HG03159 (cell line): ENCODE data around the gene IQCF5.
"Not testable (repeated sequence)": the region's sequence is repeated elsewhere in the genome, so short reads cannot be mapped to it uniquely, and the experiment has no call there.

ENCODE experiments used
- ATAC-seq: cut with Tn5 transposase; IDR thresholded peaks from one replicate; pipeline ENCODE4 v1.9.1; 2021; ENCODE audit warnings: mild to moderate bottlenecking, moderate library complexity; ENCODE audit not compliant: unreplicated experiment

The IQCF5 gene

GRCh38 chr3:51869304-51869703 is 6.1 kb downstream of the IQCF5 start:
- no peak for ATAC-seq

GRCh38 chr3:51868896-51869295 is 6.5 kb downstream of the IQCF5 start:
- ATAC-seq: not testable (repeated sequence)

GRCh38 chr3:51862886-51863285 is 12.5 kb downstream of the IQCF5 start:
- no peak for ATAC-seq

GRCh38 chr3:51860703-51861665 is 14.4 kb downstream of the IQCF5 start, which contains the start of gene IQCF2:
Gene IQCF2, plus strand, starts transcription at chr3:51861615. Its CDS starts 52 bp downstream, at chr3:51861667.
- no peak for ATAC-seq

- not testable (repeated sequence) for ATAC-seq
Observed at GRCh38 chr3:51855411-51855810, 20.0 kb downstream of the IQCF5 start.

GRCh38 chr3:51845129-51845528 is 30.3 kb downstream of the IQCF5 start:
- no peak for ATAC-seq

- no peak for ATAC-seq
Observed at GRCh38 chr3:51836606-51837005, 38.8 kb downstream of the IQCF5 start.

GRCh38 chr3:51830836-51831385 is 44.5 kb downstream of the IQCF5 start:
- ATAC-seq: no peak

- no peak for ATAC-seq
Observed at GRCh38 chr3:51830345-51830744, 45.1 kb downstream of the IQCF5 start.

GRCh38 chr3:51828297-51828696 is 47.1 kb downstream of the IQCF5 start:
- ATAC-seq: no peak
